GM23338 (cell line): Measurements from ENCODE around the gene STRN. TPM values are rescaled to one million over a fixed set of nuclear protein-coding genes. Genes with fewer than 3 reads are reported as not detected.

Source experiments
- ATAC-seq: fragments of 200-7000 bp; cut with Tn5 transposase; 3 replicates; pipeline ENCODE4 v1.9.1; 2020
- DNase-seq: peaks from one replicate; pipeline ENCODE4 v3.0.0-alpha.2; 2015; ENCODE audit warnings: low spot score
- H2AFZ ChIP-seq: fragments of 200-600 bp; sonication (generic); 2 replicates; pipeline ENCODE4 v1.8.0; 2016; ENCODE audit warnings: antibody characterized with exemption, mild to moderate bottlenecking, moderate library complexity
- H3F3A ChIP-seq: fragments of 200-600 bp; sonication (generic); replicated peaks from 2 replicates; pipeline ENCODE4 v1.8.0; 2017; ENCODE audit warnings: antibody characterized with exemption, mixed run types, low read depth
- H3K27ac ChIP-seq: fragments of 200-600 bp; sonication (generic); 2 replicates; pipeline ENCODE4 v1.6.1; 2016; ENCODE audit warnings: low read depth
- H3K27me3 ChIP-seq: fragments of 200-600 bp; sonication (generic); 2 replicates; pipeline ENCODE4 v1.8.0; 2016; ENCODE audit warnings: mild to moderate bottlenecking, mixed run types, moderate library complexity; ENCODE audit not compliant: insufficient read depth
- H3K36me3 ChIP-seq: fragments of 200-600 bp; sonication (generic); 2 replicates; pipeline ENCODE4 v1.8.0; 2016; ENCODE audit warnings: mild to moderate bottlenecking; ENCODE audit not compliant: insufficient read depth
- H3K4me1 ChIP-seq: fragments of 200-600 bp; sonication (generic); 2 replicates; pipeline ENCODE4 v1.8.0; 2016; ENCODE audit warnings: mild to moderate bottlenecking, moderate library complexity; ENCODE audit not compliant: insufficient read depth
- H3K4me2 ChIP-seq: fragments of 200-600 bp; sonication (generic); 2 replicates; pipeline ENCODE4 v1.7.1; 2017; ENCODE audit warnings: mixed run types
- H3K4me3 ChIP-seq: fragments of 200-600 bp; sonication (generic); 2 replicates; pipeline ENCODE4 v1.6.1; 2016; ENCODE audit warnings: mixed run types
- H3K79me2 ChIP-seq: fragments of 200-600 bp; sonication (generic); replicated peaks from 2 replicates; pipeline ENCODE4 v1.8.0; 2017; ENCODE audit warnings: mild to moderate bottlenecking; ENCODE audit not compliant: insufficient read depth
- H3K9me2 ChIP-seq: fragments of 200-600 bp; sonication (generic); 2 replicates; pipeline ENCODE4 v1.8.0; 2017; ENCODE audit not compliant: insufficient read depth
- H4K20me1 ChIP-seq: fragments of 200-600 bp; sonication (generic); replicated peaks from 2 replicates; pipeline ENCODE4 v1.8.0; 2017; ENCODE audit warnings: mild to moderate bottlenecking; ENCODE audit not compliant: insufficient read depth
- H3K27ac Mint-ChIP-seq: 2 replicates; pipeline ENCODE4 v1.8.0; 2020; ENCODE audit warnings: inconsistent platforms, mild to moderate bottlenecking, moderate library complexity, mixed read lengths
- H3K27me3 Mint-ChIP-seq: 3 replicates; pipeline ENCODE4 v1.8.0; 2022; ENCODE audit warnings: low read depth, mild to moderate bottlenecking, moderate library complexity, mixed read lengths, inconsistent platforms; ENCODE audit not compliant: insufficient read depth, poor library complexity
- H3K36me3 Mint-ChIP-seq: 3 replicates; pipeline ENCODE4 v1.8.0; 2021; ENCODE audit warnings: low read depth, mild to moderate bottlenecking, inconsistent platforms, moderate library complexity, mixed read lengths
- H3K4me1 Mint-ChIP-seq: 3 replicates; pipeline ENCODE4 v1.8.0; 2020; ENCODE audit warnings: mild to moderate bottlenecking, inconsistent platforms, mixed read lengths
- H3K4me3 Mint-ChIP-seq: 3 replicates; pipeline ENCODE4 v1.8.0; 2021; ENCODE audit warnings: moderate library complexity, mild to moderate bottlenecking, inconsistent platforms, mixed read lengths
- H3K9me3 Mint-ChIP-seq: 3 replicates; pipeline ENCODE4 v1.8.0; 2020; ENCODE audit warnings: moderate library complexity, mild to moderate bottlenecking, inconsistent platforms, mixed read lengths
- EZH2 ChIP-seq: fragments of 200-600 bp; sonication (generic); IDR thresholded peaks from one replicate; pipeline ENCODE4 v1.8.0; 2017; ENCODE audit warnings: antibody characterized with exemption, mild to moderate bottlenecking, low read depth; ENCODE audit not compliant: unreplicated experiment
- NANOG ChIP-seq: IDR thresholded peaks from 2 replicates; pipeline ENCODE4 v1.6.1; 2016; ENCODE audit warnings: antibody characterized with exemption, borderline replicate concordance
- ZNF114 ChIP-seq: fragments of 250-450 bp; sonication (Bioruptor Pico); IDR thresholded peaks from 2 replicates; pipeline ENCODE4 v1.5.0; 2020; ENCODE audit warnings: mild to moderate bottlenecking, moderate library complexity
- polyA plus RNA-seq: library from polyadenylated mRNA; unstranded; fragments of >200 nt; fragmentation: Nextera tagmentation; extraction: Ambion mirVana; gene quantifications from 2 replicates; pipeline ENCODE4 v1.2.1, GENCODE V29; 2016
- total RNA-seq: library from RNA; depleted of rRNA; stranded (reverse); fragments of >200 nt; shearing (Covaris generic); gene quantifications from 2 replicates; pipeline ENCODE4 v1.2.3, GENCODE V29; 2014
- TF ChIP-seq, protein P1 (sequence below): fragments of 250-450 bp; sonication (Bioruptor Pico); IDR thresholded peaks from 2 replicates; pipeline ENCODE4 v1.5.0; 2020; ENCODE audit warnings: mild to moderate bottlenecking, moderate library complexity
- TF ChIP-seq, protein P2 (sequence below), 2 experiments: fragments of 200-600 bp in 1 of 2; sonication (generic) in 1 of 2; conservative IDR thresholded peaks; 2 replicates each; pipeline versions ENCODE4 v1.5.1 to v1.6.1; 2016 to 2017; ENCODE audit warnings: antibody characterized with exemption in 2 of 2, low read depth in 2 of 2, mild to moderate bottlenecking in 2 of 2, moderate library complexity in 1 of 2

The STRN gene
- total and polyA plus RNA-seq, 2 experiments from 2014 or later = 16.1 to 34.5 TPM

DNA sequence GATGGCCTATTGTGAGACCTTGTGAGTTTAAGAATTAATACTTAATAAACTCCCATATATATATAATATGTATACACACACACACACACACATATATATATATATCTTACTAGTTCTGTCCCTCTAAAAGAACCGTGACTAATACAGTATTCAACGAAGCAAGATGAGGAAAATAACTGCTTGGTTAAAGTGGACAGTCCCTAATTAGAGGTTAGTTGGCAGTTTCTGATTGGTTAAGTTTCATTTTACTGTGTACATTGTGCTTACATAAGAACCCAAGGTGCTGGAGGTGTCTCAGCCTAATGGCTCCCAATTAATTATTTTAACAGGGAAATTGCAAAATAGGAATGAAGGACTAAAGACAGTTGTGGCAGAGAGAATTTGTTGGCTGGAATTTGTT, 132.1 kb downstream of the STRN start:
- no peaks in the 10 kb centered on the region for H4K20me1 ChIP-seq
- Mint-ChIP-seq H3K36me3 (peaks cover 26% of the 10 kb centered on the region), H3K9me3 (peaks cover 15% of the 10 kb centered on the region), H3K4me3 (no peak overlapping the region), H3K27ac (peak overlapping the region; percentile 96; the same call in 1 of the 2 replicates), H3K27me3 (peaks cover 2% of the 10 kb centered on the region), H3K4me1 (peaks cover 30% of the 10 kb centered on the region)
- H3K4me2 ChIP-seq = peak overlapping the region; percentile 64
- H3K9me2 ChIP-seq = peaks cover 9% of the 10 kb centered on the region; the same call in 1 of the 2 replicates
- peak overlapping the region; percentile 94 for H3K27ac ChIP-seq
- H3K79me2 ChIP-seq = no peaks in the 10 kb centered on the region
- H3F3A ChIP-seq = no peaks in the 10 kb centered on the region
- no peaks in the 10 kb centered on the region for H3K36me3 ChIP-seq
- ATAC-seq (no peak), DNase-seq (no peak)
- TF ChIP-seq NANOG = no peak
- no peak for TF ChIP-seq EZH2
- TF ChIP-seq, protein P1, sequence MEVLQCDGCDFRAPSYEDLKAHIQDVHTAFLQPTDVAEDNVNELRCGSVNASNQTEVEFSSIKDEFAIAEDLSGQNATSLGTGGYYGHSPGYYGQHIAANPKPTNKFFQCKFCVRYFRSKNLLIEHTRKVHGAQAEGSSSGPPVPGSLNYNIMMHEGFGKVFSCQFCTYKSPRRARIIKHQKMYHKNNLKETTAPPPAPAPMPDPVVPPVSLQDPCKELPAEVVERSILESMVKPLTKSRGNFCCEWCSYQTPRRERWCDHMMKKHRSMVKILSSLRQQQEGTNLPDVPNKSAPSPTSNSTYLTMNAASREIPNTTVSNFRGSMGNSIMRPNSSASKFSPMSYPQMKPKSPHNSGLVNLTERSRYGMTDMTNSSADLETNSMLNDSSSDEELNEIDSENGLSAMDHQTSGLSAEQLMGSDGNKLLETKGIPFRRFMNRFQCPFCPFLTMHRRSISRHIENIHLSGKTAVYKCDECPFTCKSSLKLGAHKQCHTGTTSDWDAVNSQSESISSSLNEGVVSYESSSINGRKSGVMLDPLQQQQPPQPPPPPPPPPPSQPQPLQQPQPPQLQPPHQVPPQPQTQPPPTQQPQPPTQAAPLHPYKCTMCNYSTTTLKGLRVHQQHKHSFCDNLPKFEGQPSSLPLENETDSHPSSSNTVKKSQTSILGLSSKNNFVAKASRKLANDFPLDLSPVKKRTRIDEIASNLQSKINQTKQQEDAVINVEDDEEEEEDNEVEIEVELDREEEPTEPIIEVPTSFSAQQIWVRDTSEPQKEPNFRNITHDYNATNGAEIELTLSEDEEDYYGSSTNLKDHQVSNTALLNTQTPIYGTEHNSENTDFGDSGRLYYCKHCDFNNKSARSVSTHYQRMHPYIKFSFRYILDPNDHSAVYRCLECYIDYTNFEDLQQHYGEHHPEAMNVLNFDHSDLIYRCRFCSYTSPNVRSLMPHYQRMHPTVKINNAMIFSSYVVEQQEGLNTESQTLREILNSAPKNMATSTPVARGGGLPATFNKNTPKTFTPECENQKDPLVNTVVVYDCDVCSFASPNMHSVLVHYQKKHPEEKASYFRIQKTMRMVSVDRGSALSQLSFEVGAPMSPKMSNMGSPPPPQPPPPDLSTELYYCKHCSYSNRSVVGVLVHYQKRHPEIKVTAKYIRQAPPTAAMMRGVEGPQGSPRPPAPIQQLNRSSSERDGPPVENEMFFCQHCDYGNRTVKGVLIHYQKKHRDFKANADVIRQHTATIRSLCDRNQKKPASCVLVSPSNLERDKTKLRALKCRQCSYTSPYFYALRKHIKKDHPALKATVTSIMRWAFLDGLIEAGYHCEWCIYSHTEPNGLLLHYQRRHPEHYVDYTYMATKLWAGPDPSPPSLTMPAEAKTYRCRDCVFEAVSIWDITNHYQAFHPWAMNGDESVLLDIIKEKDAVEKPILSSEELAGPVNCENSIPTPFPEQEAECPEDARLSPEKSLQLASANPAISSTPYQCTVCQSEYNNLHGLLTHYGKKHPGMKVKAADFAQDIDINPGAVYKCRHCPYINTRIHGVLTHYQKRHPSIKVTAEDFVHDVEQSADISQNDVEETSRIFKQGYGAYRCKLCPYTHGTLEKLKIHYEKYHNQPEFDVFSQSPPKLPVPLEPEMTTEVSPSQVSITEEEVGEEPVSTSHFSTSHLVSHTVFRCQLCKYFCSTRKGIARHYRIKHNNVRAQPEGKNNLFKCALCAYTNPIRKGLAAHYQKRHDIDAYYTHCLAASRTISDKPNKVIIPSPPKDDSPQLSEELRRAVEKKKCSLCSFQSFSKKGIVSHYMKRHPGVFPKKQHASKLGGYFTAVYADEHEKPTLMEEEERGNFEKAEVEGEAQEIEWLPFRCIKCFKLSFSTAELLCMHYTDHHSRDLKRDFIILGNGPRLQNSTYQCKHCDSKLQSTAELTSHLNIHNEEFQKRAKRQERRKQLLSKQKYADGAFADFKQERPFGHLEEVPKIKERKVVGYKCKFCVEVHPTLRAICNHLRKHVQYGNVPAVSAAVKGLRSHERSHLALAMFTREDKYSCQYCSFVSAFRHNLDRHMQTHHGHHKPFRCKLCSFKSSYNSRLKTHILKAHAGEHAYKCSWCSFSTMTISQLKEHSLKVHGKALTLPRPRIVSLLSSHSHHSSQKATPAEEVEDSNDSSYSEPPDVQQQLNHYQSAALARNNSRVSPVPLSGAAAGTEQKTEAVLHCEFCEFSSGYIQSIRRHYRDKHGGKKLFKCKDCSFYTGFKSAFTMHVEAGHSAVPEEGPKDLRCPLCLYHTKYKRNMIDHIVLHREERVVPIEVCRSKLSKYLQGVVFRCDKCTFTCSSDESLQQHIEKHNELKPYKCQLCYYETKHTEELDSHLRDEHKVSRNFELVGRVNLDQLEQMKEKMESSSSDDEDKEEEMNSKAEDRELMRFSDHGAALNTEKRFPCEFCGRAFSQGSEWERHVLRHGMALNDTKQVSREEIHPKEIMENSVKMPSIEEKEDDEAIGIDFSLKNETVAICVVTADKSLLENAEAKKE = no peak
- TF ChIP-seq ZNF114 = no peak
- TF ChIP-seq, protein P2, sequence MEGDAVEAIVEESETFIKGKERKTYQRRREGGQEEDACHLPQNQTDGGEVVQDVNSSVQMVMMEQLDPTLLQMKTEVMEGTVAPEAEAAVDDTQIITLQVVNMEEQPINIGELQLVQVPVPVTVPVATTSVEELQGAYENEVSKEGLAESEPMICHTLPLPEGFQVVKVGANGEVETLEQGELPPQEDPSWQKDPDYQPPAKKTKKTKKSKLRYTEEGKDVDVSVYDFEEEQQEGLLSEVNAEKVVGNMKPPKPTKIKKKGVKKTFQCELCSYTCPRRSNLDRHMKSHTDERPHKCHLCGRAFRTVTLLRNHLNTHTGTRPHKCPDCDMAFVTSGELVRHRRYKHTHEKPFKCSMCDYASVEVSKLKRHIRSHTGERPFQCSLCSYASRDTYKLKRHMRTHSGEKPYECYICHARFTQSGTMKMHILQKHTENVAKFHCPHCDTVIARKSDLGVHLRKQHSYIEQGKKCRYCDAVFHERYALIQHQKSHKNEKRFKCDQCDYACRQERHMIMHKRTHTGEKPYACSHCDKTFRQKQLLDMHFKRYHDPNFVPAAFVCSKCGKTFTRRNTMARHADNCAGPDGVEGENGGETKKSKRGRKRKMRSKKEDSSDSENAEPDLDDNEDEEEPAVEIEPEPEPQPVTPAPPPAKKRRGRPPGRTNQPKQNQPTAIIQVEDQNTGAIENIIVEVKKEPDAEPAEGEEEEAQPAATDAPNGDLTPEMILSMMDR (conservative IDR thresholded peaks at IDR 0.05; ENCODE audit: low read depth in 2 of 2) = no peak
- no peaks in the 10 kb centered on the region for H3K27me3 ChIP-seq
- no peak overlapping the region for H3K4me3 ChIP-seq
- H2AFZ ChIP-seq = no peak overlapping the region
- H3K4me1 ChIP-seq = peaks cover 26% of the 10 kb centered on the region
